ENCODE results near the gene ATP8A1.
"Not testable (repeated sequence)": the region's sequence is repeated elsewhere in the genome, so short reads cannot be mapped to it uniquely, and the experiment has no call there.

The ATP8A1 gene

DNA sequence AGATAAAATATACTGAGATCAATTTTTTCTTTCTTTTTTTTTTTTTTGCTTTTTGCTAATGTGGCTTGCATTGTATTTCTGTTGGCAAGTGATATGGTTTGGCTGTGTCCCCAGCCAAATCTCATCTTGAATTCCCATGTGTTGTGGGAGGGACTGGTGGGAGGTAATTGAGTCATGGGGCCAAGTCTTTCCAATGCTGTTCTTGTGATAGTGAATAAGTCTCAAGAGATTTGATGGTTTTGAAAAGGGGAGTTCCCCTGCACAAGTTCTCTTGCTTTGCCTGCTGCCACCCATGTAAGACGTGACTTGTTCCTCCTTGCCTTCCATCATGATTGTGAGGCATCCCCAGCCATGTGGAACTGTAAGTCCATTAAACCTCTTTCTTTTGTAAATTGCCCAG is 195.7 kb downstream of the ATP8A1 start:
- DNase-seq, result not testable (repeated sequence)

DNA sequence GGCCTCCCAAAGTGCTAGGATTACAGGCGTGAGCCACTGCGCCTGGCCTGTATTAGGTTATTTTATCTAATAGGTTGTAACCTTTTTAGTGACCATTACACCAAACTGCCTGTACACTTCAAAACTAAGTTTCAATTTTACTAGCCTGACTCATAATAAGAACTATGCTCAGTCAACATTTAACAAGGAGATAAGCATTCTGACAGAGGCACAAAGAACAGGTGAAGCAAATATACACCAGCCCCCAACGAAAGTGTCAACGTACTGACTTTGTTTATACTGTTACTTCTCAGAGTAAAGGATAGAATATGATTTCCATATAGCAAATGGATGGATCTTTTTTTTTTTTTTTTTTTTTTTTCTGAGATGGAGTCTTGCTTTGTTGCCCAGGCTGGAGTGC is 196.9 kb downstream of the ATP8A1 start:
- no peak for DNase-seq

DNA sequence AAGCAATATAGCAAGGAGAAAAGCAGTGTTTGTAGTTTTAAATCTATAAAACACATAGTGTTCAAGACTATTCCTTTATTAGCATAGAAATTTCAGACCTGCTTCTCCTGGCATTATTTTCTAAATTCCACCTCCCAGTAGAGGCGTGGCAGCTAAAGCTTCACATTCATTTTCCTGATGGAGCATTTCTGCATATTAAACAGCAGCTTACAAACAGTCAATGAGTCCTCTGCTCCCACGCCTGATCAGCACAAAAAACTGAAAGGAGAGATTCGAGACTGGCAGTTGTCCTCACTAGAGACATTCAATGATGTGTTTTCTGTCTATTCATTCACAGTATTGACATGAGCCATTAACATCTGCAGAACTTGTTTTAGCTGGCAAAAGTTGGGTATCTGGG is 198.2 kb downstream of the ATP8A1 start:
- DNase-seq, result no peak

DNA sequence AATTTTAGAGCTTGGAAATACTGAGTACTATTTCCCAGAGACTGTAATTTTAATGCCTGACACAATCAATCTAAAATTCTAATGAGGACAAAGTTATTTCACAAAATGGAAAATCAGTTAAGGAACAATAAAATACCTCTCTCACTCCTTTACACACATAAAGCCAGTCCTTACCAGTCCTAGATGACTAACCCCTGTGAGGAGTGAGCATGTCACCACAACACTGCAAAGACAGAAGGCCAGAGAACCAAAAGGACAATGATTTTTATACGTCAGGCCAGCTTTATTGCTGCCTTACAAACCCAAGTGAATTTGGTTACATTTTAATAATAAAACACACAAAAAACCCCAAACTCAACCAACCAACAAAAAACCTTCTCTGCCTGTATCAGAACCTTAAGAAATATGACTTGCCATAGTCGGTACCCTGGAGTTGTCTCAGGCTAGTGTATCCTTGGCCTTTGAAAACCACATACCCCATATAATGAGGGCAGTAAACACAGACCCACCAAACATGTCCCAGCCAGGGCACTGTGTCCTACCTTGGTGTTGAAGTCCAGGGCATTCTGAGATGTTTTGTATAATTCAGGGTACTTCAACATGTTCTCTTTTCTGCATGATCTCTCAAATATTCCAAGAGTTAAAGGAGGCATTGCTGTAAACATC is 202.0 kb downstream of the ATP8A1 start:
- no peak for DNase-seq

DNA sequence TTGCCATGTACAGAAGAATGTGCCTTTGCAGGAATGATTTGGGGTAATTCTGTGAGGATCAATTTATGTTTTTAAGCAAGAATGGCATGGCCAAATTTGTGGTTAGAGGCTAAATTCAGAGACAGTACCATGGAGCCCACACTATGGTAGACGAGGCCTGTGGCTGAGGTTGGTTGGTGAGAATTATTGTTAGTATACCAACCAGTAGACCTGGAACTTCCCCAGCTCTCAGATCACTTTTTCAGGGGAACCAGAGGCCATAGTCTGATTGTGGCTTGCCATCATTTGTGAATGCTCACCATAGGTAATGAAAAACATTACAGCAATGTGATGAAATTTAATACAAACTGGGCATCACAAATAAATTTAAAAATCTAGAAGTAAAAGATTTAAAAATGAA is 203.3 kb downstream of the ATP8A1 start:
- no peak for DNase-seq

DNA sequence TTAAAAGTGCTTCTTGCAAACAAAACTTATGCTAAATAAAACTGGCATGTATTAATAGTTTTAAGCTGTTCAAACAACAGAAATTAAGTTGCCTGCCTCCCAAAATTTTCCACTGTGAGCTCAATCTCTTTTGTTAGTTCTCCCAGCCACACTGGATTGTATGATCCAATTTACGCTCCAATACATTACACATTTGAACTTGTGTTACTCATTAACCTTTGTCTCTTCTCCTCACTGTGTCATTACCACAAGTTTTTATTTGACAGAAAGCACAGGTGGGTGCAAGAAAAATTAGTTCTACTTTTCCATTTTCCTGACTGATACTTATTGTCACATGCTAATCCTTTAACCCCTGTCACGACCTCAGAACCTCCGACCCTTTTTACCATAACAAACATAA is 204.1 kb downstream of the ATP8A1 start:
- no peak for DNase-seq

DNA sequence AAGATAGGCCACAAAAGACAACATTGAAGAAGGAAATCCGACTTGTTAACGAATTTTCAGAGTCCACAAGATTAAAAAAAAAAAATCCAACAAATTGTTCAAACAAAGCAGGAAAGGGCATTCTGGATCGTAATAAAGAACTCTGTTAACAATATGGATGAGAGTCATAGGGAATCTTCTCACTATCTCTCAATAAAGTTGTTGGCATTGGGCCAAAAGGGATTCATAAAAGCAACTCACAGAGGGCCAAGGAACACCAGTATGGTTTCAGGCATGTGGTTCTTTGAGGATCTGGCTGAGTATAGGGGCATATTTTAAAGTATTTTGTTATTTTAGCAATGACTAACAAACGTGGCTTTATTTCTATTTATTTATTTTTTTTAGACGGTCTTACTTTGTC is 210.1 kb downstream of the ATP8A1 start:
- no peak for DNase-seq

DNA sequence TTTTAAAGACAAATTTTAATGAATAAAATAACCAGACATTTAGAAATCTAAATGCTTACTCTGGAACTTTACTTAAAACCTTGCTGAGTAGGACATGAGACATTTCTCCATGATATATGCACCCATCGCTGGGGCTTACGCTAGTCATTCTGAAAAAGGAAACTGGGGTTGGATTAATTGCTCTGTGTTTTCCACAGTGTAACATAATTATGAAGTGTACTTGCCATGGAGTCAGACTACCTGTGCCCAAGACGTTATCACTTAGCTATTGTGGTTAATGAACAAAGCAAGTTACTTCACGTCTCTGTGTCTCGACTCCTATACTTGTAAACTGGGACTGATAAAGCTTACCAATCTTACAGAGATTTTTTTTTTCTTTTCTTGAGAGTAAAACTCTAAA is 211.9 kb downstream of the ATP8A1 start:
- DNase-seq, result no peak

DNA sequence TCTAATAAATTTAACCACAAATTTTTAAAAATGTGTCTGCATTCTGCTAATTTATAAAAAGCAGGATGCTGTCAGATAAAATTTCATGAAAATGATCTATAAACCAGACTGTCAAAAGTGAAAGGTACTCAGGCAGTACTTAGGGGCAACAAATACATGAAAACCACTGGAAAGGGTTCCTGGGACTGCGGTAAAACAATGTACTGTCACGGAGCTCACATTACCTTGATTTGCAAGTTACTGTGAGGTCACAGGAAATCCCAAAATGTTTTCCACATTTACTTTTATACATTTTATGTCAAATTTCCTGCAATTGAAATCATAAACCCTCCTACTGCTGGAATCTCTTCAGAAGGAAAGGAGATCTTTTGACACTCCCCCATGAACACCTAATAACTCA is 214.3 kb downstream of the ATP8A1 start:
- no peak for DNase-seq

DNA sequence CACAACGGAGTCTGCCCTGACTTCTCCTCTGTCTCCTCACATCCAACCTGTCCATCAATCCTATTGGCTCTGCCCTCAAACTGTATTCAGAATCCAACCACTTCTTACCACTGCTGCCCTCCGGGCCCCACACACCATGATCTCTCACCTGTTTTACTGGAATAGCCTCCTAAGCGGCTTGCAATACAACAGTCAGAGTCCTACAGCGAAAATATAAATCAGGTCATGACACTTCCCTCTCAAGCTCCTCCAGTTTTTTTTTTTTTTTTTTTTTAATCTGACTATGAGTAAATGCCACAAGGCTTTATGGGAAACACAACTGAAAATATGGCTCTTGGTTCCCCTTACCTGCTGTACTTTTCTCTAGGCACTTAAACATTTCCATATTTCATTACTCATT is 216.8 kb downstream of the ATP8A1 start:
- DNase-seq, result no peak

DNA sequence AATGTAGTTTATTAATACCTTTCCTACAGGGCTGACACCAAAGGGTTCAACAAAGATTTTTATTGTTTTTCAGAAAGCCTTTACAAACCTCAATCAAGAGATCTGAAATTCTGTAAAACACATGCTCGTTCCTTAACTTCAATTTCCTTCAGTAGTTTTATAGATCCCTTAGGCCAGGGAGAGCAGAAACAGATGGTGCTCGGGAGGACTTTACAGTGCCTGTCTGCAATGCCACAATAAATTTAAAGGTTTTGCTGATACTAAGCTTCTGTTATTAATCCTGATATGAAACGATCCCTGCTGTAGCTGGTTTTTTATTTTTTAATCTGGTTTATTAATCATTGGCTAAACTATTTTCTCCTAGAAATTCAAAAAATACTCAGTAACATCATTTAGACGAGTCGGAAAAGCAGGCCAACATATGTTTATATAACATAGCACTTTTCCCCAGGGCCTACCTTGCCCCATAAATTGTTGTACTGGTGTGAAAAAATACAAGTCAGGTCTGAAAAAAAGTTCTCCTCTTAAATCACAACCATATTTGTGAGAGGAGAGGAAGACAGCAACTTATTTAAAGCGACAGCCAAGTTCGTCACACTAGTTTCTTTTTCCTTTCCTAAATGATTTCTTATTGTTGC is 219.9 kb downstream of the ATP8A1 start:
- no peak for DNase-seq

DNA sequence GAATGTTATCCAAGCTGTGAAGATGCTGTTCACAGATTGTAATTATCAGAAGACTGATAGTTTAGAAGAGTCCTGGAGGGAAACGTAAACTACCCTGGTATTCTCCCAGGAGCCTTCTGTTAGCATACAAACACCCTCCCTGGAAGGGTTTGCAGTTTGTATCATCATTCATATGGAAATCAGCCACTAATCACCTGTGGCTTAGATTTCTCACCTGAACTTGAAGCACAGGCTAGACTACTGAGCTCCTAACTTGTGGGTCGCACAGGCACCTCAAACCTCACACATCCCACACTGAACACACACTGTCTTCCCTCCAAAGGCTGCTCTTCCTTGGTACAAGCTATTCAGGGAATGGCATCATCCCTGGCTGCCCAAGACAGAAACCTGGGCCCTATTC is 228.9 kb downstream of the ATP8A1 start:
- DNase-seq, result no peak

DNA sequence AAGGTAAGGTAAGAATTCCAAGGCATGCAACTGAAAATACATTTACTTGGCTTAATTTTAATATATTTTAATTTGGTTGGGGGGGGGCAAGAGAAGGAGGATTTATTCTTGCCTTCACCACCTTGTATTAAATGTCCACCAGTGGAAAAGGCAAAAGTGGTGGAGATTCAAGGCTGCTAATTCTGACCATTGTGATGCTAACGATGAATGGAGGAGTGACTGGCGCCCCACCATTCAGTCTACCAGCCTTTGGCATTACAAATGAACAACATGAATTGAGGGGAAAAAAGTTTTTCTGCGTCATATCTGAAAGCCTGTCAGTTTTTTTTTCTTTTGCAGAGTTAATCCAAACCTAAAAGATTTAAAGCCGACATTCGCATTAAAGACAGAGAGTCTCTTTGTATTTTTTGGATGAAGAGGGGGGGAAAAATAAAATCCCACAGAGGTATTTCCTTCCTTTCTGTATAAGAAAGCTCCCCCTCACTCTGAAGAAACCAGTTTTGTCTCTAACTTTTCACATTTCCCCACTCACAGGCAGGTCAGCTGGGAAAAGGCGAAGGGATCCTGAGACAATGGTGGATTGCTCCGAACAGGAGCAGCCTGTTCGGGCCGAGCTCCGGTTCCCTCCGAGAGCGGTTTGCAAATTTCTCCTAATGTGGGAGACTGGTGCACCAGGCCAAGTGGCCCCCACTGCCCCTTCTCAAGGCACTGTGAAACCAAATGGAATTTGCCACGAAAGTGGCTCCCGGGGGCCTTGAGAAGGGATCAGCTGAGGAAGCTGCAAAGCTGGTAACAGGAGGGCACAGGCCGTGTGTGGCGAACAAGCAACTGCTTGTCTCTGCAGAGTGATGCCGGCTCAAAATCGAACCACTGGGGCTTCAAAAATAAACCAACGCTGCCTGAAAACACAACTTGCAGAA is 231.5 kb downstream of the ATP8A1 start:
- DNase-seq, result no peak

DNA sequence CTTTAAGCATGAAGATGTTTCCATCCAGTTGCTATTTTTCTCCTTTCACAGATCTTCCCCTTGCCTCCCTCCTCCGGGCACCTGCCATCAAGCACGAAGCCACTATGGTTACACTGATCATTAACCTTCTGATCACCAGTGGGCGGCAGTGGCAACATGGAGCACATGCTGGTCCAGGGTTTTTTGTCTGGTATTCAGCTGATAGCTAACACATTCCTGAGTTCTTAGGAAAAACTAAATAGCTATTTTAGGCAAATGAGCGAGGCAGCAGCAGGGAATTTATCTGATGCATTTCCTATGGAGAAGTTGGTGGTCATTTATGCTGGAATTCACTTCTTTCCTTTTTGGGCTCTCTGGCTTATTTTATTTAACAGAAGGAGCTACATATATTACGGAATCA is 236.8 kb downstream of the ATP8A1 start:
- no peak for DNase-seq

DNA sequence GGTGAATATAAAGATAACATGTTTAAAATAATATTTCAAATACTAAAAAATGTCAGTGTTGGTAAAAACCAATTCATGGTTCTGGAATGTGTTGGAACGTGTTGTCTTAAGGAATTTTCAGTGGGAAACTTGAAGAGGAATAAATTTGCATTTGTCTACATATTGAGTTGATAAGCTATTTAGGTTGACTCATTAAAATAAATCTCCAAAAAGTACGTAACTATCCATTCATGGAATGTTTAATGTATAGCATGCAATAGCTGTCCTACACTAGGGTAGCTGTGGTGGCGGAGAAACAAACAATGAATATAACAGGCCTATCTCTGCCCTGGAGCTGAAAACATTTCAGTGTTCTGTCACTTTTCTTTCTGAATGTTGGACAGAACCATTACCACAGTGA is 239.4 kb downstream of the ATP8A1 start:
- no peak for DNase-seq

DNA sequence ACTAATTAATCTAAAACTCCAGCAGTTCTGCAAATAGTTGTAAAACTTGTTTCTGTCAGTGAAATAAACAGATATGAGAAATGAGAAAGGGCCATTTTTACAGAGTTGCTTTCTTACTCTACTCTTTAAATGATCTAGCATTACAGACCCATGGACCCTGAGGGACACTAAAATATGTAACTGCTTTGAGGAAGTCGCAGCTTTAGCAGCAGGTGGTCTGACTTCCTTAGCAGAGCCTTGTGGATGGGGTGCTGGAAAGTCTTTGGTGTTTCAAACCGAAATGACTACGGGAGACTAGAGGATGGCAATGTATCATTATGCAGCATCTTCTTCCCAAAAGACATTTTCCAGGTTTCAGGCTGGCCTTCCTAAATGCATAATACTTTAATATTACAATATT is 240.9 kb downstream of the ATP8A1 start:
- no peak for DNase-seq

DNA sequence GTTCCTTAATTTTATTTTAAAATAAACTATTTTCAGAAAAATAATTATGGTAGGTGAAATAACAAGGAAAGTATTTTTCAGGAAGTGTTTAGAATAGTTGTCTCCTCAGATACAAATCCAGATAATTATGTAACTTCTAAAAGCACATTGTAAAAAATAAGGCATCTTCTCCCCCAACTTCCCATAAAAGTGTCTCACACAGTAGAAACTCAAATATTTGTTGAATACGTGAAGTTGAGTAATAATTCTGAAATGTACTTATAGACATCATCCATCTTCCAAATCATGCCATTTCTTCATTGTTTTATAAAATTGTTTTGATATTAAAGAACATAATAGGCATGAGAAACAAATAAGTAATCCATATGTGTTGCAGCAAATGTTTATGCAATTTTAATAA is 241.6 kb downstream of the ATP8A1 start:
- DNase-seq, result no peak

DNA sequence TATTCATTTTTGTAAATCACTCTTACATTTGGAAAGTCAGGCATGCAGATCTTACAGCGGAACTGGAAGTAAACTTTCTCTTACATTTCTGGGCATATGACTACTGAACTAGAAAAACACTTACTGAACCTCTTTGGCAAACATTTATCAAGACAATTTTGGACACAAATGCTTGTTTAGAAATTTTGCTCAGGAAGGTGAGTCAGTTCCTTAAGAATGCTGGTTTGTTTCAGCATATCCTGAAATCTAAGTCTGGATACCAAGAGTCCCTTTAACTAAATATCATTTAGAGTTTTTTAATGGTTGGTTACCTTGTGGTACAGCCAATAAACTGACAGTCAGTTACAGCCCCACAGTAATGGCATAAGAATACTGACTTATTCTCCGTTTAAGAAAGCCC is 244.7 kb downstream of the ATP8A1 start:
- DNase-seq, result no peak

DNA sequence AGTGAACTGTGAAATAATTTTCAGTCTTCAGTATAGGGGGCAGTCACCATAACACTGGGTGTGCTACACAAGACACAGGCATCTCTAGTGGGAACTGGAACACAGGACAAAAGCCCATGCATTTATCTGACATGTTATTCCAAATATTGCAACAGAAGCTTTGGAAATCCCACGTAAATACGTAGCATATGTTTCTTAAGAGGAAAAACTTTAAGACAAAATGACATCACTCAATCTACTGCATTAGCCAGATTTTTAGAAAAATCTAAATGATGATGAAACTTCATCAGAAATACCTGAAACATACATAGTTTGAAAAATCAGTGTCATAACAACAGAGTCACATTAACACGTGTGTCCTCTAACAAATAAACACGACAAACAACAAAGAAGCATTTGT is 245.1 kb downstream of the ATP8A1 start:
- no peak for DNase-seq

DNA sequence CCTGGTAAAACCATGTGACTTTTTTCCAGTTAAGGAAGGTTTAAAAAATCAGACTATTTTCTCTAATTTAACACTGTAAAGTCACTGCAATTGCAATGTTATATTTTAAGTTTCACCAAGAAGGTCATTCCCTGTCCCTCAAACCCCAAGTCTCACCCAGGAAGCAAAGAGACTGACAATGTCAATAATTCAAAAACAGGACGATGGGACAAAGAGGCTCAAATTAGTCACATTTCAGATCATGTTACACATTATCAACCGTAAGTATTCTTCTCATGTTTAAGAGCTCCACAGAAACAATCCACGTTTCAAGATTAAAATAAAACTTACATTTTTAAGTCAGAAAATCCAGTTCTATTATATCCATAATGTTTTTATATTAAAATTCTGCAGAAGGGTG is 246.5 kb downstream of the ATP8A1 start:
- DNase-seq, result no peak

DNA sequence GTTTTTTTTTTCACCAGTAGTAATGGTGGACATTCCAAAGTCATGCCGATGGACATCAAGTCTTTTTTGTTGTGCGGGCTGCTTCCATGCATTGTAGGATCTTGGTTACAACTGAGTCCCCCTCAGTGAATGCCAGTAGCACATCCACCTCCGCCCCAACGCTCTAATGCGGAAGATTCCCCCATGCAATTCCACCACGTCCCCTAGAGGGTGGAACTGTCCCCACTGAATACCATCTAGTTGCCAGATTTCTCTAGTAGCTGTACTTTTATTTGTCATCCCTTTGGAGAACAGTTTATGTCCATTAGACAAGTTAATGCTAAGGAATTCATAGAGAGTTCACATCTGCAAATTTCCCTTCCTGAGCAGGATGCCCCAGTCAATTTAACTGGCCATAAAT is 252.9 kb downstream of the ATP8A1 start:
- no peak for DNase-seq

DNA sequence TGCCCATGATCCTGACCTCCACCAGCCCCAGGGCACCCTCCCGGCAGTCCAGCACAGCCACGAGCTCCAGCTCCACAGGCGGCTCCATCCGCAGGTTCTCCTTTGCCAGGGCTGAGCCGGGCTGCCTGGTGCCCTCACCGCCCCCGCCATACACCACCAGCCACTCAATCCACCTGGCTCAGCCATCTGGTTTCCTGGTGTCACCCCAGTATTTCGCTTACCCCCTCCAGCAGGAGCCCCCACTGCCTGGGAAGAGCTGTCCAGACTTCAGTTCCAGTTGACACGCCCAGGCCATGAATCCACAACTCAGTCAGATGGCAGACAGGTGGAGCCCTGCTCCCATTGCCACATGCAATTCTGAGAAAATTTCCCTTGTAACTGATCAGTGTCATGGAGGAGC is 255.7 kb downstream of the ATP8A1 start:
- no peak for DNase-seq

DNA sequence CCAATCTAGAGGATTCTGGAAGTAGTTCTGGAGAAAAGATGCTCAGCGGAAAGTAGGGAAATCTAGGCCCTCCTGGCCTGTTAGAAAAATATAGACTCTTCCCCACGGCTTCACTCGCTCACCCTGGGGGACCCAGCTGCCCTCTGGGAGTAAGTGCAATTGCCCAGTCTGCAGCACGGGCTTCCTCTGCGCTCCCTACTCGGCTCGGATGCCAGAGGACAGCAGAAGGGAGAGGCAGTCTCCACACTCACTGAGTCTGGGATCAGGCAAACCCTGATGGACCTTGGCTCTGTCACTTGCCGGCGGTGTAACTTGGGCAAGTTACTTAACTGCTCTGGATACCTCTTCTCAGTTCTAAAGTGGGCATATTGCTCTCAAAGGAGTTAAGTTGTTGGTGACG is 257.5 kb downstream of the ATP8A1 start:
- DNase-seq, result no peak

DNA sequence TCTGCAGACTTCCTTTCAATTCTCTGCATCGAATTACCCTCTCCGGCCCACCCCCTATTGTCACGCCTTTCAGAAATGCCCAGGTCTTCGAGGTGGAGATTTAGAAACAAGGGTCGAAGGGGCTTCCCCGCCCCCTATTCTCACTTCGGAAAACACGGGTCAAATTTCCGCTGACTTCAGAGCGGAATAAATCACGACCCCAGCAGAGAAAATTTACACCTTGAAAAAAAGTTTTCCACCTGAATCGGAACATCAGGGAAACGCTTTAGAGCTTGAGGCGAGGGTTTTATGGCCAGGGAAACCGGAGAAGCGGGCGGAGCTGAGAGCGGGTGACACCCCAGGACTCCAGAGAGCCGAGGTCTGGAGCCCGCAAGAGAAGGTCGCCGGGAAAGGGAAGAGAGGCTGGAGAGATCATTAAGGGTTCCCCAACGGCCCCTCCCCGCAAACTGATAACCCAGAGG is 258.0 kb downstream of the ATP8A1 start:
- DNase-seq, result no peak
